IMR-90 (cell line): ENCODE results near the gene PEX7.

Experiments
- CTCF ChIP-seq: conservative IDR thresholded peaks from 2 replicates; pipeline ENCODE4 v1.5.1; 2012; ENCODE audit warnings: mild to moderate bottlenecking, low read depth, low read length, improper control_type of control experiment
- FOS ChIP-seq: fragments of 150-350 bp; IDR thresholded peaks from 2 replicates; pipeline ENCODE4 v1.6.1; 2016; ENCODE audit warnings: low read depth, low read length
- MAFK ChIP-seq: IDR thresholded peaks from 2 replicates; pipeline ENCODE4 v1.6.1; 2012; ENCODE audit warnings: low read depth, low read length, improper control_type of control experiment
- MXI1 ChIP-seq: IDR thresholded peaks from 2 replicates; pipeline ENCODE4 v1.6.1; 2012; ENCODE audit warnings: low read depth, mild to moderate bottlenecking, low read length, moderate library complexity, borderline replicate concordance
- RAD21 ChIP-seq: IDR thresholded peaks from 2 replicates; pipeline ENCODE4 v1.6.1; 2012; ENCODE audit warnings: low read length, improper control_type of control experiment
- SMC3 ChIP-seq: fragments of 150-350 bp; IDR thresholded peaks from 2 replicates; pipeline ENCODE4 v1.6.1; 2016; ENCODE audit warnings: low read depth, mild to moderate bottlenecking, antibody characterized with exemption, low read length, moderate library complexity
- USF2 ChIP-seq: fragments of 150-350 bp; IDR thresholded peaks from 2 replicates; pipeline ENCODE4 v1.6.1; 2017; ENCODE audit warnings: mild to moderate bottlenecking, antibody characterized with exemption, low read length, low read depth

DNA sequence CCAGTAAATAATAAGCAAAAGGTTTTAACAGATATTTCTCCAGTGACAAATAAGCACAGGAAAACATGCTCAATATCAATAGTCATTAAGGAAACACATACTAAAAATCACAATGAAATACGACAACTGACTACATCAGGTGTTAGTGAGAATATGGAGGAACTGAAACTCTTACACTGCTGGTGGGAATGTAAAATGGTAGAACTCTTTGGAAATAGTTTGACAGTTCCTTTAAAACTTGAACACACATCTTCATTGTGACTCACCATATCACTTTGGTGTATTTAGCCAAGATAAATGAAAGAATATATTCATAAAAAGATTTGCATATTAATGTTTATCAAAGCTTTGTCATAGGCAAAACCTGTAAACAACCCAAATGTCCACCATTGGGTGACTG, 18.8 kb upstream of the PEX7 start:
- TF ChIP-seq CTCF: no peak
- TF ChIP-seq MXI1: no peak
- no peak for TF ChIP-seq MAFK
- TF ChIP-seq RAD21: no peak
- TF ChIP-seq USF2: no peak
- no peak for TF ChIP-seq SMC3
- TF ChIP-seq FOS: no peak
